ENCODE results near the gene CIRBP. TPM values are rescaled to one million over a fixed set of nuclear protein-coding genes. Genes with fewer than 3 reads are reported as not detected.

CIRBP gene
- total and polyA plus RNA-seq, 2 of the 13 experiments (the other 11 are each of a cell fraction or from before 2014, with no cell fraction given), result 133 to 140 TPM

GRCh38 chr19:1254530-1255185 lies 14.5 kb upstream of the CIRBP start (continued):
- peak; percentile 63 for TF ChIP-seq NCOA2 (CRISPR knock-in tag; IDR thresholded peaks at IDR 0.05)
- no peak for TF ChIP-seq FOXP1 (IDR thresholded peaks at IDR 0.05)
- peak; percentile 74 for TF ChIP-seq FOXP1 (CRISPR knock-in tag; IDR thresholded peaks at IDR 0.05)
- no peak for TF ChIP-seq NFYB (CRISPR knock-in tag; IDR thresholded peaks at IDR 0.05)
- TF ChIP-seq TGIF2 (CRISPR knock-in tag; IDR thresholded peaks at IDR 0.05), result no peak
- no peak for TF ChIP-seq ZNF124 (CRISPR knock-in tag; IDR thresholded peaks at IDR 0.05)
- no peak for TF ChIP-seq ZBTB10 (CRISPR knock-in tag; IDR thresholded peaks at IDR 0.05; ENCODE audit: borderline replicate concordance)
- TF ChIP-seq, protein P1, sequence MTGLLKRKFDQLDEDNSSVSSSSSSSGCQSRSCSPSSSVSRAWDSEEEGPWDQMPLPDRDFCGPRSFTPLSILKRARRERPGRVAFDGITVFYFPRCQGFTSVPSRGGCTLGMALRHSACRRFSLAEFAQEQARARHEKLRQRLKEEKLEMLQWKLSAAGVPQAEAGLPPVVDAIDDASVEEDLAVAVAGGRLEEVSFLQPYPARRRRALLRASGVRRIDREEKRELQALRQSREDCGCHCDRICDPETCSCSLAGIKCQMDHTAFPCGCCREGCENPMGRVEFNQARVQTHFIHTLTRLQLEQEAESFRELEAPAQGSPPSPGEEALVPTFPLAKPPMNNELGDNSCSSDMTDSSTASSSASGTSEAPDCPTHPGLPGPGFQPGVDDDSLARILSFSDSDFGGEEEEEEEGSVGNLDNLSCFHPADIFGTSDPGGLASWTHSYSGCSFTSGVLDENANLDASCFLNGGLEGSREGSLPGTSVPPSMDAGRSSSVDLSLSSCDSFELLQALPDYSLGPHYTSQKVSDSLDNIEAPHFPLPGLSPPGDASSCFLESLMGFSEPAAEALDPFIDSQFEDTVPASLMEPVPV (CRISPR knock-in tag; IDR thresholded peaks at IDR 0.05), result no peak
- TF ChIP-seq DR1 (CRISPR knock-in tag; IDR thresholded peaks at IDR 0.05), result no peak
- no peak for TF ChIP-seq ATF7 (IDR thresholded peaks at IDR 0.05)
- TF ChIP-seq ATF7 (CRISPR knock-in tag; IDR thresholded peaks at IDR 0.05), result peak; percentile 42; the same call in 1 of the 2 replicates
- TF ChIP-seq ELF1 (CRISPR knock-in tag; IDR thresholded peaks at IDR 0.05), result 0 out of 2 replicates have a peak, but pooled peaks have one; percentile 19
- TF ChIP-seq CHD4 (IDR thresholded peaks at IDR 0.05; ENCODE audit: borderline replicate concordance, low read length), result no peak
- peak; percentile 18; the same call in 1 of the 2 replicates for TF ChIP-seq THAP11 (CRISPR knock-in tag; IDR thresholded peaks at IDR 0.05)
- no peak for TF ChIP-seq DNMT3B (CRISPR knock-in tag; conservative IDR thresholded peaks at IDR 0.05)
- no peak for TF ChIP-seq GFI1 (CRISPR knock-in tag; IDR thresholded peaks at IDR 0.05; ENCODE audit: borderline replicate concordance)
- TF ChIP-seq ZNF280B (CRISPR knock-in tag; IDR thresholded peaks at IDR 0.05; ENCODE audit: borderline replicate concordance), result no peak
- no peak for TF ChIP-seq PRDM10 (CRISPR knock-in tag; IDR thresholded peaks at IDR 0.05; ENCODE audit: low read depth)
- no peak for TF ChIP-seq ZNF841 (CRISPR knock-in tag; IDR thresholded peaks at IDR 0.05; ENCODE audit: borderline replicate concordance)
- TF ChIP-seq ZNF788 (CRISPR knock-in tag; IDR thresholded peaks at IDR 0.05; ENCODE audit: borderline replicate concordance), result peak; percentile 33; the same call in 1 of the 2 replicates
- TF ChIP-seq CREB1 (IDR thresholded peaks at IDR 0.05), result no peak
- no peak for TF ChIP-seq CREB1 (CRISPR knock-in tag; IDR thresholded peaks at IDR 0.05)
- peak; percentile 97 for TF ChIP-seq HNF4A (CRISPR knock-in tag; IDR thresholded peaks at IDR 0.05)

All from HepG2 (cell line).